Measurements from ENCODE around the gene ARHGAP24.
"Not testable (repeated sequence)": the region's sequence is repeated elsewhere in the genome, so short reads cannot be mapped to it uniquely, and the experiment has no call there.

Gene ARHGAP24

GRCh38 chr4:85839981-85840451, 365.1 kb downstream of the ARHGAP24 start:
- not testable (repeated sequence) for H3K36me3 Mint-ChIP-seq, H3K27ac Mint-ChIP-seq

DNA sequence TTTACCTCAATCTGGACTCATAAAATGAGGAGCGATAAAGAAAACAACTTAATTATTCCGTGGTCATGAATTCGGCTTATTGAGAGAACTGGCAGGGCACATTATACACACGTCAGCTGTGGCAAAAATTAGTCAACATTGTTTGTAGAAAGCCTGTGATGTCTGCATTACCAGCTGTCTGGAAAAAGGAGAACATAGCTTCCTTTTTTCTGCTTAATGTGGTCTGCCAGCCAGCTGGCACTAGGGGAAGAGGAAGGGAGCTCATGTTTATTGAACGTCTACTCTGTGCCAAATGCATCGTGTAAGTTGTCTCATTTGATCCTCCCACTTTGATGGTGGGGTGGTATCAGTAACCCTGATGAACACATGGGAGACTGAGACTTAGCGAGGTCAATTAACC, 367.6 kb downstream of the ARHGAP24 start:
- Mint-ChIP-seq H3K4me1 (no peaks in the 10 kb centered on the region), H3K4me3 (no peak overlapping the region), H3K9me3 (peaks cover 4% of the 10 kb centered on the region), H3K27me3 (no peaks in the 10 kb centered on the region), H3K36me3 (no peaks in the 10 kb centered on the region), H3K27ac (no peak overlapping the region)

More at GRCh38 chr4:85839981-85840451, 365.1 kb downstream of the ARHGAP24 start:
- H3K9me3 Mint-ChIP-seq, H3K4me3 Mint-ChIP-seq, H3K4me1 Mint-ChIP-seq, H3K27me3 Mint-ChIP-seq: not testable (repeated sequence)

GRCh38 chr4:85853740-85854139, 378.8 kb downstream of the ARHGAP24 start:
- not testable (repeated sequence) for H3K4me3 Mint-ChIP-seq, H3K9me3 Mint-ChIP-seq, H3K27ac Mint-ChIP-seq, H3K36me3 Mint-ChIP-seq, H3K4me1 Mint-ChIP-seq, H3K27me3 Mint-ChIP-seq

DNA sequence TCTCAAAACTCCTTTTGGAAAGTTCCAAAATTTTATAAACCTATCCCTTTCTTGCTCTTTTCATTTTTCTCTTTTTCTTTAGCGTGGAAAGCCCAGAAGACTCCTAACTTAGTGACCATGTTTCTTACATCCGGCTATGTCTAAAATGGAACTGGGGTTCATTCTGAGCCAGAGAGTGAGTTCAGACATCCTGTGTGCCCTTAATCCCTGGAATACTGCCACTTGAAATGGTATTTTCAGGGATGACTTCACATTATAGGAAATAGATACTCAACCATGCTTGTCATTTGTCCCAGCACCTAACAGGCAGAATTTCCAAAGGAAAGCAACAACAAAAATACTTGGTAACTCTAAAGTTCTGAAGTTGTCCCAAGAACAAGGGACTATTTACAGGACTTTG, 379.6 kb downstream of the ARHGAP24 start:
- Mint-ChIP-seq H3K4me1 (no peaks in the 10 kb centered on the region), H3K4me3 (no peak overlapping the region)

GRCh38 chr4:85860066-85860740, 385.3 kb downstream of the ARHGAP24 start:
- no peak overlapping the region for H3K27ac Mint-ChIP-seq
- H3K9me3 Mint-ChIP-seq, result no peaks in the 10 kb centered on the region
- no peak overlapping the region for H3K4me3 Mint-ChIP-seq
- H3K36me3 Mint-ChIP-seq, result no peaks in the 10 kb centered on the region
- H3K4me1 Mint-ChIP-seq, result no peaks in the 10 kb centered on the region
- no peaks in the 10 kb centered on the region for H3K27me3 Mint-ChIP-seq

More for the DNA sequence above, 379.6 kb downstream of the ARHGAP24 start:
- Mint-ChIP-seq H3K36me3 (no peaks in the 10 kb centered on the region), H3K9me3 (no peaks in the 10 kb centered on the region), H3K27me3 (no peaks in the 10 kb centered on the region), H3K27ac (no peak overlapping the region)

- Mint-ChIP-seq H3K27ac (no peak overlapping the region), H3K36me3 (no peaks in the 10 kb centered on the region), H3K27me3 (no peaks in the 10 kb centered on the region), H3K4me3 (no peak overlapping the region), H3K9me3 (no peaks in the 10 kb centered on the region), H3K4me1 (no peaks in the 10 kb centered on the region)
Measured at GRCh38 chr4:85861064-85861765, 386.3 kb downstream of the ARHGAP24 start.

- no peaks in the 10 kb centered on the region for H3K4me1 Mint-ChIP-seq
- no peak overlapping the region for H3K27ac Mint-ChIP-seq
- no peaks in the 10 kb centered on the region for H3K36me3 Mint-ChIP-seq
- H3K27me3 Mint-ChIP-seq, result no peaks in the 10 kb centered on the region
- no peak overlapping the region for H3K4me3 Mint-ChIP-seq
- no peaks in the 10 kb centered on the region for H3K9me3 Mint-ChIP-seq
Measured at GRCh38 chr4:85862896-85863295, 387.9 kb downstream of the ARHGAP24 start.

DNA sequence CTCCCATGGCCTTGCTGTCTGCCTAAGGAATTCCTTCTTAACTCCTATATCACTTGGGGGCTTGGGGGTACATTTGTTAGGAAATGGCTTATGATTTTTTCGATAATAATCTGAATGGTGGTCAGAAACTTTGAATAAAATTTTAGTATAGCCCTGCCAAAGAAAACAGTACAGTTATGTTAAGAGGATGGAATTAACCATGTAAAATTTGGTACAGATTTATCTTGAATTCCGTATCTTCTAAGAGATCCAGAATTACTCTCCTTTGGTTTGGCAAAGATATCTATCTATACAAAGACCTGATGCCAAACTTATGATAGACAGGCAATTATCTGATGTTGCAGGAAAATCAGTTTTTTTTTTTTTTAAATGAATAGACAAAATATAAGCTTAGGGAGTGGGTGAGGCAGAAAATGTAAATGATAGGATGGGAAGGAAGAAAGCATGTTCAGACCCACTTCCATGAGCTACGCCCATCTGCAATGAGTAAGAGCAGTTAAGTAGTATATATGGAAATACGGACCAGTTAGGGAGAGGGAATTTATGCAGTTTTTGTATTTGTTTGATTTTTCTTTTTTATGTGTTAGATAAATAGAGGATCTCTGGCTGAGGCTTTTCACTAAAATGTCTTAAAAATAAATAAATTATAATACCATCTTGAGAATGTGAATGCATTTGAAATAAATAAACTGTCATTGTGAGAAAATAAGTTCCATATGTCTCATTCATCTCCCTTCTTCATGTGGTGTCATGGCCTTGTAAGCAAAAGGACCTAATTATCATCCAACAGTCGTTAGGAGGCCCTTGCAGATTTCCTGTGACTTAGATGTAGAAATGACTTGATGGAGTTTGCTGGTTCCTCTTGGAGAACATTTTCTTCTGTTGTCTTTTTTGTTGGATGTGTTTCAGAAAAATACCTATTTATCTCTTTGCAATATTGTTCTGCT, 389.6 kb downstream of the ARHGAP24 start:
- no peak overlapping the region for H3K4me3 Mint-ChIP-seq
- no peaks in the 10 kb centered on the region for H3K36me3 Mint-ChIP-seq
- H3K9me3 Mint-ChIP-seq, result no peaks in the 10 kb centered on the region
- H3K27me3 Mint-ChIP-seq, result no peaks in the 10 kb centered on the region
- no peaks in the 10 kb centered on the region for H3K4me1 Mint-ChIP-seq
- no peak overlapping the region for H3K27ac Mint-ChIP-seq

GRCh38 chr4:85865256-85865655, 390.3 kb downstream of the ARHGAP24 start:
- Mint-ChIP-seq H3K4me1 (no peaks in the 10 kb centered on the region), H3K4me3 (no peak overlapping the region), H3K27ac (no peak overlapping the region), H3K36me3 (no peaks in the 10 kb centered on the region), H3K9me3 (no peaks in the 10 kb centered on the region), H3K27me3 (no peaks in the 10 kb centered on the region)

GRCh38 chr4:85866508-85866907, 391.6 kb downstream of the ARHGAP24 start:
- H3K9me3 Mint-ChIP-seq, result no peaks in the 10 kb centered on the region
- H3K27me3 Mint-ChIP-seq, result no peaks in the 10 kb centered on the region
- H3K4me1 Mint-ChIP-seq, result no peaks in the 10 kb centered on the region
- no peaks in the 10 kb centered on the region for H3K36me3 Mint-ChIP-seq
- no peak overlapping the region for H3K27ac Mint-ChIP-seq
- H3K4me3 Mint-ChIP-seq, result no peak overlapping the region

- no peak overlapping the region for H3K4me3 Mint-ChIP-seq
- H3K36me3 Mint-ChIP-seq, result no peaks in the 10 kb centered on the region
Measured at GRCh38 chr4:85867271-85867670, 392.3 kb downstream of the ARHGAP24 start.

DNA sequence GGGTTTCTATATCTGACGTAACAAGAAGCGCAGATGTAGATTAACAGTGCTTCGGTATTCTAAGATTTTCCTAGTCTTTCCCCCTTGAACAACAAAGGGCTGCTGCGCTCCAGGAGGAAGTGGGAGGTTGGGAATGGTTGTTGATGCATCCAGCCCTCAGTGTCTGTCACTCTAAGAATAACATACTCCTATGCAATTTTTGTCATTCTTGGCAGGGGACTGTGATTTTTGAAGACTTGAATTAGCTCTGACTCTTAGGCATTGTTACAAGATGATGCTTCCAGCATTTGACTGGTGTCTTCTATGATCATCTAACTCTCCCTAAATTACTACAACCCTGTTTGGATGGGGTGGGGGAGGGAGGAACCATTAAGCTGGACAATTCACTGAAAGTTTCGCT, 394.2 kb downstream of the ARHGAP24 start:
- no peaks in the 10 kb centered on the region for H3K36me3 Mint-ChIP-seq
- no peak overlapping the region for H3K27ac Mint-ChIP-seq
- H3K4me1 Mint-ChIP-seq, result no peaks in the 10 kb centered on the region
- no peak overlapping the region for H3K4me3 Mint-ChIP-seq
- H3K9me3 Mint-ChIP-seq, result no peaks in the 10 kb centered on the region
- no peaks in the 10 kb centered on the region for H3K27me3 Mint-ChIP-seq

More at GRCh38 chr4:85867271-85867670, 392.3 kb downstream of the ARHGAP24 start:
- Mint-ChIP-seq H3K4me1 (no peaks in the 10 kb centered on the region), H3K27ac (no peak overlapping the region), H3K9me3 (no peaks in the 10 kb centered on the region), H3K27me3 (no peaks in the 10 kb centered on the region)

- H3K4me3 Mint-ChIP-seq, result no peak overlapping the region
- H3K27me3 Mint-ChIP-seq, result no peaks in the 10 kb centered on the region
- H3K36me3 Mint-ChIP-seq, result no peaks in the 10 kb centered on the region
- H3K9me3 Mint-ChIP-seq, result no peaks in the 10 kb centered on the region
- H3K4me1 Mint-ChIP-seq, result no peaks in the 10 kb centered on the region
- no peak overlapping the region for H3K27ac Mint-ChIP-seq
Measured at GRCh38 chr4:85870298-85871083, 395.5 kb downstream of the ARHGAP24 start.

GRCh38 chr4:85873566-85873965, 398.6 kb downstream of the ARHGAP24 start:
- no peaks in the 10 kb centered on the region for H3K9me3 Mint-ChIP-seq
- no peak overlapping the region for H3K27ac Mint-ChIP-seq
- H3K27me3 Mint-ChIP-seq, result no peaks in the 10 kb centered on the region
- H3K4me3 Mint-ChIP-seq, result no peak overlapping the region
- no peaks in the 10 kb centered on the region for H3K36me3 Mint-ChIP-seq
- no peaks in the 10 kb centered on the region for H3K4me1 Mint-ChIP-seq

DNA sequence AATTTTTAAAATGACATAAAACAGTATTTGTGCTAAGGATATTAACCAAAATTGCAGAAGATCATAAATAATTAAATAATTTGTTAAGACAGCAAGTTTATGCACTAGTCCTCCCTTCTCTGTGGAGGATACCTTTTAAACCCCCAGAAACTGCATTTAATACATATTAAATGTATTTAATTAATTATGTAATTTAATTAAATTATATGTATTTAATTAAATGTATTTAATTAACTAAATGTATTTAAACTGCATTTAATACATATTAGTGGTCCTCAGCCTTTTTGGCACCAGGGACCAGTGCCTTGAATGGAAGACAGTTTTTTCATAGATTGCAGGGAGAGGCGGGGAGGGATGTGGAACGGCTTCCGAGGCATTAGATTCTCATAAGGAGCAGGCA, 404.6 kb downstream of the ARHGAP24 start:
- Mint-ChIP-seq H3K4me1 (no peaks in the 10 kb centered on the region), H3K27ac (no peak overlapping the region), H3K27me3 (no peaks in the 10 kb centered on the region), H3K36me3 (no peaks in the 10 kb centered on the region), H3K9me3 (no peaks in the 10 kb centered on the region), H3K4me3 (no peak overlapping the region)

Measured in activated naive CD4-positive, alpha-beta T cell treated with anti-CD3 and anti-CD28 coated beads, Interleukin-2, amount 50 U/mL, for 24 hours (primary cell).